Smooth muscle cell of bladder (primary cell): ENCODE results near the gene OTOA. TPM values are rescaled to one million over a fixed set of nuclear protein-coding genes. Genes with fewer than 3 reads are reported as not detected.

ENCODE experiments used
- total RNA-seq: library from RNA; depleted of rRNA; stranded (reverse); fragments of >200 nt; gene quantifications from 2 replicates; pipeline ENCODE4 v1.2.3, GENCODE V29; 2014

Gene OTOA
- total RNA-seq, result under 0.01 TPM in 1 of 2 replicates, not detected in the other

GRCh38 chr16:21663889-21664647 lies at the start of gene OTOA:
Gene OTOA (plus strand): TSS chr16:21663968. CDS start chr16:21678515, 14,547 bp downstream.

GRCh38 chr16:21652453-21652852 lies 11.3 kb upstream of the OTOA start, which contains the start of gene IGSF6:
Gene IGSF6 (minus strand): TSS chr16:21652608. CDS start chr16:21652598, 10 bp downstream.

Other genes with a start within 250 kb of the OTOA start
- 126 and 148 TPM in 2 replicates for gene METTL9, start 64.4 kb upstream of the OTOA start, total RNA-seq
- not detected in 2 replicates for gene IGSF6, start 11.4 kb upstream of the OTOA start, total RNA-seq
- gene NPIPB4, start 193.8 kb downstream of the OTOA start, total RNA-seq, result 14.6 and 26.3 TPM in 2 replicates